ENCODE measurements around the gene MTHFS. TPM values are rescaled to one million over a fixed set of nuclear protein-coding genes. Genes with fewer than 3 reads are reported as not detected.

The MTHFS gene
- total and polyA plus RNA-seq, 7 donors, result 7.8 to 30.5 (median 16.2) TPM

DNA sequence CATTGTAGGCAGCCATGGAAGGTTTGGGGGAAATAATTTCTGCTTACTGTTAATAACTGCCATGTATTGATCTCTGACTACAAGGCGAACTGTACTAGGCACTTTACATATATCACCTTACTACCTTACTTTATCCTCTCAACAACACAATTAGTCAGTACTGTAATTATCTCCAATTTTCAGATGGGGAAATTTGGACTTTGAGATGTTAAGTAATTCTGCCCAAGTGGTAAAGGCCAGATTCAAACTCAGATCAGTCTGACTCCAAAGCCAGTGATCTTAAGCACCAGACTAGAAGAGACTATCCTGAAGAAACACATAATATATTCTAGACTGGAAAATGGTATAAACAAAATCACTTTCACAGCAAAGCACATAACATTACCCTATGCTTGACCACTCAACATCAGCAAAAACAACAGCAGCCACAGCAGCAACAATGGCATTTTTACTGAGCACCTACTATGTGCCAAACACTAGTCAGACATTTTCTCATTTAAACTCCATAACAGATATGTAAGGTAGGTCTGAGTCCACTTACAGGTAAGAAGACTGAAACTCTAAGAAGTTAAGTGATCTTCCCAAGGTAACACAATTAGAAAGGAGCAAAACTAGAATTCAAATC, 13.1 kb downstream of the MTHFS start:
- ATAC-seq, result no peak
- H3K27ac ChIP-seq, result no peak overlapping the region
- DNase-seq, result no peak
- no peak overlapping the region for H3K4me3 ChIP-seq
- no peaks in the 10 kb centered on the region for H3K27me3 ChIP-seq (ENCODE audit: insufficient read depth in 3 of 3, low read length in 2 of 3)
- no peaks in the 10 kb centered on the region for H3K4me1 ChIP-seq
- H3K36me3 ChIP-seq (ENCODE audit: insufficient read depth in 1 of 2, low read depth in 1 of 2), result peaks cover 12 to 72% of the 10 kb centered on the region in 2 donors
- 97 to 100% (median 97%) methylated on average over 1 of the region's 1 CpG for WGBS, 3 donors
- intact Hi-C loops (cut with DNase I), result no loop called here
- TF ChIP-seq, protein P1, sequence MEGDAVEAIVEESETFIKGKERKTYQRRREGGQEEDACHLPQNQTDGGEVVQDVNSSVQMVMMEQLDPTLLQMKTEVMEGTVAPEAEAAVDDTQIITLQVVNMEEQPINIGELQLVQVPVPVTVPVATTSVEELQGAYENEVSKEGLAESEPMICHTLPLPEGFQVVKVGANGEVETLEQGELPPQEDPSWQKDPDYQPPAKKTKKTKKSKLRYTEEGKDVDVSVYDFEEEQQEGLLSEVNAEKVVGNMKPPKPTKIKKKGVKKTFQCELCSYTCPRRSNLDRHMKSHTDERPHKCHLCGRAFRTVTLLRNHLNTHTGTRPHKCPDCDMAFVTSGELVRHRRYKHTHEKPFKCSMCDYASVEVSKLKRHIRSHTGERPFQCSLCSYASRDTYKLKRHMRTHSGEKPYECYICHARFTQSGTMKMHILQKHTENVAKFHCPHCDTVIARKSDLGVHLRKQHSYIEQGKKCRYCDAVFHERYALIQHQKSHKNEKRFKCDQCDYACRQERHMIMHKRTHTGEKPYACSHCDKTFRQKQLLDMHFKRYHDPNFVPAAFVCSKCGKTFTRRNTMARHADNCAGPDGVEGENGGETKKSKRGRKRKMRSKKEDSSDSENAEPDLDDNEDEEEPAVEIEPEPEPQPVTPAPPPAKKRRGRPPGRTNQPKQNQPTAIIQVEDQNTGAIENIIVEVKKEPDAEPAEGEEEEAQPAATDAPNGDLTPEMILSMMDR (IDR thresholded peaks at IDR 0.05), result no peak
- H3K9me3 ChIP-seq, result no peaks in the 10 kb centered on the region

DNA sequence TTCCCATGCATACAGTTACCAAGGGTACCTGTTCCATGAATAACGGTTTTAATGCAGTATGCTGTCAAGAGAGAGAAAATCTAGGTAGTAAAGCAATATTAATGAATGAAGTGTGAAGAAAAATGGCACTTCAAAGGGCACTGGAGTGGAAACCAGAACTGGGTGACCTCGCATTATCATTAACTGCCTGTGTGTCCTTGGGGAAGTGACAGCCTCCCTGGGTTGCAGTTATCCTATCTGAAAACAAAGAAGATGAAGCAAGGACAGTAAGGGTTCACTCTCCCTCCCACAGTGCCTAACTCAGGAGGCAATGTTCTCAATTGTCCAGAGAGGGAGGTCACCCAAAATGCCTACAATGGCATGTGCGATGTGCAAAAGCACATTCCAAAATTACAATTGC, 15.1 kb downstream of the MTHFS start:
- Histone ChIP-seq H3K36me3 (ENCODE audit: insufficient read depth in 1 of 2, low read depth in 1 of 2) (peaks cover 4 to 56% of the 10 kb centered on the region in 2 donors), H3K4me1 (no peaks in the 10 kb centered on the region), H3K9me3 (peaks cover 15% of the 10 kb centered on the region), H3K4me3 (no peak overlapping the region), H3K27me3 (ENCODE audit: insufficient read depth in 3 of 3, low read length in 2 of 3) (no peaks in the 10 kb centered on the region), H3K27ac (no peak overlapping the region)
- no peak for DNase-seq
- TF ChIP-seq, protein P1 (IDR thresholded peaks at IDR 0.05), result no peak
- ATAC-seq, result no peak
- 87 to 92% (median 91%) methylated on average over 3 of the region's 3 CpGs for WGBS, 3 donors
- intact Hi-C loops (cut with DNase I), result no loop called here

GRCh38 chr15:79881254-79881653, 15.6 kb downstream of the MTHFS start:
- H3K27me3 ChIP-seq (ENCODE audit: insufficient read depth in 3 of 3, low read length in 2 of 3), result no peaks in the 10 kb centered on the region
- intact Hi-C loops (cut with DNase I), result no loop called here
- no peak overlapping the region for H3K4me3 ChIP-seq
- TF ChIP-seq, protein P1 (IDR thresholded peaks at IDR 0.05), result no peak
- peaks cover 15% of the 10 kb centered on the region for H3K9me3 ChIP-seq
- no peak for ATAC-seq
- WGBS, 3 donors, result 73 to 89% (median 77%) methylated on average over 2 of the region's 2 CpGs
- H3K27ac ChIP-seq, result no peak overlapping the region
- peaks cover 4 to 52% of the 10 kb centered on the region in 2 donors for H3K36me3 ChIP-seq (ENCODE audit: insufficient read depth in 1 of 2, low read depth in 1 of 2)
- H3K4me1 ChIP-seq, result no peaks in the 10 kb centered on the region
- no peak for DNase-seq

DNA sequence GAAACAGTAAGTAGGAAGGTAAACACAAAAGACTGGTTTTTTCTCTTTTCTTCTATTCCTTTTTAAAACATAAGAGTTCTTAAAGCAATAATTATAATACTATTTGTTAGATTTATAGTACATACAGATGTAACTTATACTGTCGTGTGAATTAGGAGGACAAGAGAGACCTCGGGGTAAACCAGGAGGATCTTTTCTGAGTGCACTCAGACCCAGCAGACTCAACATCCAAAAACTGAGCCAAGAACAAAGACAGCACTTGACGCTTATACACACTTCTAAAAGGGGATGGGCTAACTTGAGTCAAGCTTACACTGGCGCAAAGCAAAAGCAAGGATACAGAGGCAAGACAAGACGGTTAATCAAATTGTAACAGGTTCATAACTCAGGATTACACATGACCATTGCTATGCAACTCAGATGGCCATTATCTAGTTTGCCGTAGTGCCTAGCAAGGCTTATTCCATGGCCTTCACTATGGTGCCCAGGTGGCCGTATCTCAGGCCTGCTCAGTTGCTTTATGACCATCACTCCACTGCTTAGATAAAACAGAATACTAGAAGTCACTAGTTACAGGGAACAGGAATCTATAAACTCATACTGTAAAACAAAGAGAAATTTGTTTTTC, 18.6 kb downstream of the MTHFS start:
- no peak overlapping the region for H3K27ac ChIP-seq
- TF ChIP-seq, protein P1 (IDR thresholded peaks at IDR 0.05), result no peak

More for the DNA sequence above, 18.6 kb downstream of the MTHFS start:
- no peak overlapping the region for H3K4me3 ChIP-seq
- H3K36me3 ChIP-seq (ENCODE audit: insufficient read depth in 1 of 2, low read depth in 1 of 2), result peaks cover 0 to 31% of the 10 kb centered on the region in 2 donors
- ATAC-seq (no peak), DNase-seq (no peak)
- WGBS, 3 donors, result 90 to 99% (median 99%) methylated on average over 7 of the region's 7 CpGs
- peaks cover 30% of the 10 kb centered on the region for H3K9me3 ChIP-seq
- no peaks in the 10 kb centered on the region for H3K27me3 ChIP-seq (ENCODE audit: insufficient read depth in 3 of 3, low read length in 2 of 3)
- intact Hi-C loops (cut with DNase I), result no loop called here
- no peaks in the 10 kb centered on the region for H3K4me1 ChIP-seq

Data from psoas muscle (tissue), 8 donors.